ENCODE measurements around the gene MAMDC4.
"Not testable (repeated sequence)": the region's sequence is repeated elsewhere in the genome, so short reads cannot be mapped to it uniquely, and the experiment has no call there.

Gene MAMDC4

DNA sequence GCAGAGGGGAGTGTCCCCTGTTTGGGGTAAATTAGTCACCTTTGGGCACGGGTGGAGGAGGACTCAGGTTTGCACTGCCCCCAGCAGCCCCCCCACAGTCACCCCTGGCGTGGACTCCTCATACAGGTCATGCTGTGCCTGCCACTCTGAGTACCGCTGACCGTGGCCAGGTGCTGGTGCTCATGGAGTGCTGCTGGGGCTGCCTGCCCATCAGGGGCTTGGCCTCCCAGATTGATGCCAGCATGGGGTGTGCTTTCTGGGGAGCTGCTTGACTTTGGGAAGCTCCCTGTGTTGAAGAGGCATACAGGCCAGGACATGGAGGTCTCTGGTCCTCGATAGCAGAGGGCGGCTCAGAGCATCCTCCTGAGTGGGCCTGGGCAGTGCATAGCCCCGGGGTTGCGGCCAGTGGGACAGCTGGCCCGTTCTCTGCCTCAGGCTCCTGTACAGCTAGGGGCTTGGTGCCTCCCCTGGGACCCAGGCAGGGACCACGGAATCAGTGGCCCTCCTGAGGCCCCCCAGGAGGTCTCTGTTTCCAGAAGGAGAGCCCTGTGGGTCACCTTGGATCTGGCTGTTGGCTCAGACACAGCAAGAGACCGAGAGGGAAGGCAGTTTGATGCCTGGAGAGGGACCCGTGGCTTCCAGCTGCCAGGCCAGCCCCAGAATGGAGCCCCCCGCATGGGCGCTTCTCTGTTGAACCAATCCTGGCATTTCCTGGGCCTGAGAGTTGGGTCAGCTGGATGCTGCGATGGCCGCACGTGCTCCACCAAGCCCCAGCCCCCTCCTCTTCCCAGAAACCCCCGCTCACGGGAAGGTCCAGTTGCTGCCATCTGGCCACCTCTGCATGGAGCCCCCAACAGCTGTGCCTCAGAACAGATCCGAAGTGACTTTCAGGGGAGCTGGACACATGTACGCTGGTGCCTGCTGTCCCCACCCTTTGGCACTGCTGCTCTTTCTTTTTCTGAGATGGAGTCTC lies 15.9 kb upstream of the MAMDC4 start:
- POLR2A ChIA-PET: interaction anchor here (0.6 to 1.7 kb wide), 3 partner anchors 11 to 36 kb away, joined by 3 to 4 read pairs (median 3); no protein-coding TSS in a partner anchor
- Histone ChIP-seq H3K9me3 (ENCODE audit: control insufficient read depth, insufficient read depth, low read depth, low read length) (no peaks in the 10 kb centered on the region), H3K4me1 (ENCODE audit: control insufficient read depth, insufficient read depth, low read length) (0 out of 2 replicates have a peak, but pooled peaks cover 2% of the 10 kb centered on the region), H3K36me3 (ENCODE audit: control insufficient read depth in 2 of 2, insufficient read depth in 1 of 2, low read length in 2 of 2) (peaks cover 0 to 60% of the 10 kb centered on the region in 2 experiments; a peak in 2 of 3 replicates), H3K27ac (ENCODE audit: extremely low read depth, low read depth, low read length) (no peak overlapping the region), H3K4me3 (ENCODE audit: low read depth, low read length) (no peak overlapping the region)
- peak; percentile 92 for TF ChIP-seq ZIC2 (tag by site-specific recombination; IDR thresholded peaks at IDR 0.05)
- peak; percentile 51; the same call in 1 of the 2 replicates for TF ChIP-seq GLIS2 (tag by site-specific recombination; IDR thresholded peaks at IDR 0.05)
- TF ChIP-seq GLIS1 (tag by site-specific recombination; IDR thresholded peaks at IDR 0.05): peak; percentile 87
- TF ChIP-seq ZNF777 (tag by site-specific recombination; IDR thresholded peaks at IDR 0.05; ENCODE audit: borderline replicate concordance): no peak
- TF ChIP-seq, protein P1, sequence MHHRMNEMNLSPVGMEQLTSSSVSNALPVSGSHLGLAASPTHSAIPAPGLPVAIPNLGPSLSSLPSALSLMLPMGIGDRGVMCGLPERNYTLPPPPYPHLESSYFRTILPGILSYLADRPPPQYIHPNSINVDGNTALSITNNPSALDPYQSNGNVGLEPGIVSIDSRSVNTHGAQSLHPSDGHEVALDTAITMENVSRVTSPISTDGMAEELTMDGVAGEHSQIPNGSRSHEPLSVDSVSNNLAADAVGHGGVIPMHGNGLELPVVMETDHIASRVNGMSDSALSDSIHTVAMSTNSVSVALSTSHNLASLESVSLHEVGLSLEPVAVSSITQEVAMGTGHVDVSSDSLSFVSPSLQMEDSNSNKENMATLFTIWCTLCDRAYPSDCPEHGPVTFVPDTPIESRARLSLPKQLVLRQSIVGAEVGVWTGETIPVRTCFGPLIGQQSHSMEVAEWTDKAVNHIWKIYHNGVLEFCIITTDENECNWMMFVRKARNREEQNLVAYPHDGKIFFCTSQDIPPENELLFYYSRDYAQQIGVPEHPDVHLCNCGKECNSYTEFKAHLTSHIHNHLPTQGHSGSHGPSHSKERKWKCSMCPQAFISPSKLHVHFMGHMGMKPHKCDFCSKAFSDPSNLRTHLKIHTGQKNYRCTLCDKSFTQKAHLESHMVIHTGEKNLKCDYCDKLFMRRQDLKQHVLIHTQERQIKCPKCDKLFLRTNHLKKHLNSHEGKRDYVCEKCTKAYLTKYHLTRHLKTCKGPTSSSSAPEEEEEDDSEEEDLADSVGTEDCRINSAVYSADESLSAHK (tag by site-specific recombination; IDR thresholded peaks at IDR 0.05): no peak
- TF ChIP-seq ZNF138 (tag by site-specific recombination; IDR thresholded peaks at IDR 0.05; ENCODE audit: borderline replicate concordance): no peak
- TF ChIP-seq FEZF1 (tag by site-specific recombination; IDR thresholded peaks at IDR 0.05): no peak
- CTCF ChIA-PET: interaction anchor here (1.6 to 1.8 kb wide), 2 partner anchors 44 to 199 kb away, joined by 5 to 7 read pairs; no protein-coding TSS in a partner anchor

DNA sequence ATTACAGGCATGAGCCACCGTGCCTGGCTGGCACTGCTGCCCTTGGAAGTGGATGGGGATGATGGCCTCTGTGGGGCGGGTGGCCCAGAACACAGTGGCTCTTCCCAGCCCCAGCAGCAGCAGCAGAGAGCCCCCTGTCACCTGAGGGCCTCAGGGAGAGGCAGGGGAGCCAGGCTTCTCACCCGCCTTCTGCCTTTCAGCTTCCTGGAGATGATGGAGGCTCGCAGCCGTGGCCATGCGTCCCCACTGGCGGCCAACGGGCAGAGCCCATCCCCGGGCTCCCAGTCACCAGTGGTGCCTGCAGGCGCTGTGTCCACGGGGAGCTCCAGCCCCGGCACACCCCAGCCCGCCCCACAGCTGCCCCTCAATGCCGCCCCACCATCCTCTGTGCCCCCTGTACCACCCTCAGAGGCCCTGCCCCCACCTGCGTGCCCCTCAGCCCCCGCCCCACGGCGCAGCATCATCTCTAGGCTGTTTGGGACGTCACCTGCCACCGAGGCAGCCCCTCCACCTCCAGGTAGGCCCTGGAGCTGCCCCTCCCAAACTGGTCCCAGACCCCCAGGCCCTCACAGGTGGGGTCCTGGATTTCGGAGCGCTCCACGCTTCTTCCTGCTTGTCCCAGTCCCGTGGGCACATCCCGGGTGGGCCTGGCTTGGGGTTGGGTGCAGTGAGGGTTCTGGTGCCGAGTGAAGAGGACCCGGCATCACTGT lies 14.8 kb upstream of the MAMDC4 start:
- CTCF ChIA-PET: no interaction called here
- Histone ChIP-seq H3K4me1 (ENCODE audit: control insufficient read depth, insufficient read depth, low read length) (0 out of 2 replicates have a peak, but pooled peaks cover 5% of the 10 kb centered on the region), H3K9me3 (ENCODE audit: control insufficient read depth, insufficient read depth, low read depth, low read length) (no peaks in the 10 kb centered on the region), H3K4me3 (ENCODE audit: low read depth, low read length) (no peak overlapping the region), H3K36me3 (ENCODE audit: control insufficient read depth in 2 of 2, insufficient read depth in 1 of 2, low read length in 2 of 2) (peaks cover 0 to 49% of the 10 kb centered on the region in 2 experiments; a peak in 2 of 3 replicates), H3K27ac (ENCODE audit: extremely low read depth, low read depth, low read length) (no peak overlapping the region)
- POLR2A ChIA-PET: no interaction called here
- TF ChIP-seq, protein P2, sequence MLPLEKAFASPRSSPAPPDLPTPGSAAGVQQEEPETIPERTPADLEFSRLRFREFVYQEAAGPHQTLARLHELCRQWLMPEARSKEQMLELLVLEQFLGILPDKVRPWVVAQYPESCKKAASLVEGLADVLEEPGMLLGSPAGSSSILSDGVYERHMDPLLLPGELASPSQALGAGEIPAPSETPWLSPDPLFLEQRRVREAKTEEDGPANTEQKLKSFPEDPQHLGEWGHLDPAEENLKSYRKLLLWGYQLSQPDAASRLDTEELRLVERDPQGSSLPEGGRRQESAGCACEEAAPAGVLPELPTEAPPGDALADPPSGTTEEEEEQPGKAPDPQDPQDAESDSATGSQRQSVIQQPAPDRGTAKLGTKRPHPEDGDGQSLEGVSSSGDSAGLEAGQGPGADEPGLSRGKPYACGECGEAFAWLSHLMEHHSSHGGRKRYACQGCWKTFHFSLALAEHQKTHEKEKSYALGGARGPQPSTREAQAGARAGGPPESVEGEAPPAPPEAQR (tag by site-specific recombination; IDR thresholded peaks at IDR 0.05): no peak
- TF ChIP-seq, protein P3, sequence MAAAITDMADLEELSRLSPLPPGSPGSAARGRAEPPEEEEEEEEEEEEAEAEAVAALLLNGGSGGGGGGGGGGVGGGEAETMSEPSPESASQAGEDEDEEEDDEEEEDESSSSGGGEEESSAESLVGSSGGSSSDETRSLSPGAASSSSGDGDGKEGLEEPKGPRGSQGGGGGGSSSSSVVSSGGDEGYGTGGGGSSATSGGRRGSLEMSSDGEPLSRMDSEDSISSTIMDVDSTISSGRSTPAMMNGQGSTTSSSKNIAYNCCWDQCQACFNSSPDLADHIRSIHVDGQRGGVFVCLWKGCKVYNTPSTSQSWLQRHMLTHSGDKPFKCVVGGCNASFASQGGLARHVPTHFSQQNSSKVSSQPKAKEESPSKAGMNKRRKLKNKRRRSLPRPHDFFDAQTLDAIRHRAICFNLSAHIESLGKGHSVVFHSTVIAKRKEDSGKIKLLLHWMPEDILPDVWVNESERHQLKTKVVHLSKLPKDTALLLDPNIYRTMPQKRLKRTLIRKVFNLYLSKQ (tag by site-specific recombination; IDR thresholded peaks at IDR 0.05; ENCODE audit: borderline replicate concordance): no peak
- TF ChIP-seq ZNF707 (tag by site-specific recombination; IDR thresholded peaks at IDR 0.05): no peak
- no peak for TF ChIP-seq ZNF324 (tag by site-specific recombination; IDR thresholded peaks at IDR 0.05)
- TF ChIP-seq ZNF837 (tag by site-specific recombination; IDR thresholded peaks at IDR 0.05): no peak
- TF ChIP-seq ZNF776 (tag by site-specific recombination; IDR thresholded peaks at IDR 0.05; ENCODE audit: borderline replicate concordance): no peak
- TF ChIP-seq MZF1 (tag by site-specific recombination; IDR thresholded peaks at IDR 0.05; ENCODE audit: borderline replicate concordance): no peak
- TF ChIP-seq ZNF292 (tag by site-specific recombination; IDR thresholded peaks at IDR 0.05; ENCODE audit: borderline replicate concordance, low read depth): no peak
- TF ChIP-seq, protein P4, sequence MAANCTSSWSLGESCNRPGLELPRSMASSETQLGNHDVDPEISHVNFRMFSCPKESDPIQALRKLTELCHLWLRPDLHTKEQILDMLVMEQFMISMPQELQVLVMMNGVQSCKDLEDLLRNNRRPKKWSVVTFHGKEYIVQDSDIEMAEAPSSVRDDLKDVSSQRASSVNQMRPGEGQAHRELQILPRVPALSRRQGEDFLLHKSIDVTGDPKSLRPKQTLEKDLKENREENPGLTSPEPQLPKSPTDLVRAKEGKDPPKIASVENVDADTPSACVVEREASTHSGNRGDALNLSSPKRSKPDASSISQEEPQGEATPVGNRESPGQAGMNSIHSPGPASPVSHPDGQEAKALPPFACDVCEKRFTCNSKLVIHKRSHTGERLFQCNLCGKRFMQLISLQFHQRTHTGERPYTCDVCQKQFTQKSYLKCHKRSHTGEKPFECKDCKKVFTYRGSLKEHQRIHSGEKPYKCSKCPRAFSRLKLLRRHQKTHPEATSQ (tag by site-specific recombination; IDR thresholded peaks at IDR 0.05): no peak
- TF ChIP-seq ZNF747 (tag by site-specific recombination; IDR thresholded peaks at IDR 0.05): no peak
- TF ChIP-seq ZNF155 (tag by site-specific recombination; IDR thresholded peaks at IDR 0.05): no peak

DNA sequence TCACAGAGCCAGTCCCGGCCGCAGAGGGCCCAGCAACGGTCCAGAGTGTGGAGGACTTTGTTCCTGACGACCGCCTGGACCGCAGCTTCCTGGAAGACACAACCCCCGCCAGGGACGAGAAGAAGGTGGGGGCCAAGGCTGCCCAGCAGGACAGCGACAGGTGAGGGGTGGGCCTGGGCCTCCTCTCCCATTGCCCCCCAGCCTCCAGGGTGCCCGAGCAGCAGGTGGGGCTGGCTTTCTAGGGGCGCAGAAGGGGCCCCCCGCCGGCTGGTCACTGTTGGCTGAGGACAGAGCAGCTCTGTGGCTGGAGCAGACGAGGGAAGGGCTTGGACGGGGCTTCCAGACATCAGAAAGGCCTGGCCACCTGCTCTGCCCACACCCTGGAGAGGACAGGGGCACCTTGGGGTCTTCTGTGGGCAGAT lies 14.3 kb upstream of the MAMDC4 start:
- H3K4me1 ChIP-seq (ENCODE audit: control insufficient read depth, insufficient read depth, low read length); H3K9me3 ChIP-seq (ENCODE audit: control insufficient read depth, insufficient read depth, low read depth, low read length); POLR2A ChIA-PET; H3K27ac ChIP-seq (ENCODE audit: extremely low read depth, low read depth, low read length); H3K4me3 ChIP-seq (ENCODE audit: low read depth, low read length); CTCF ChIA-PET: not testable (repeated sequence)
- peaks cover 0 to 44% of the 10 kb centered on the region in 2 experiments; a peak in 2 of 3 replicates for H3K36me3 ChIP-seq (ENCODE audit: control insufficient read depth in 2 of 2, insufficient read depth in 1 of 2, low read length in 2 of 2)
